GM04503 (cell line): ENCODE data around the gene ZNF776.
"Not testable (repeated sequence)": the region's sequence is repeated elsewhere in the genome, so short reads cannot be mapped to it uniquely, and the experiment has no call there.

ENCODE experiments used
- DNase-seq: peaks from one replicate; pipeline ENCODE4 v3.0.0-alpha.2; 2012; ENCODE audit warnings: low read depth

ZNF776 gene

DNA sequence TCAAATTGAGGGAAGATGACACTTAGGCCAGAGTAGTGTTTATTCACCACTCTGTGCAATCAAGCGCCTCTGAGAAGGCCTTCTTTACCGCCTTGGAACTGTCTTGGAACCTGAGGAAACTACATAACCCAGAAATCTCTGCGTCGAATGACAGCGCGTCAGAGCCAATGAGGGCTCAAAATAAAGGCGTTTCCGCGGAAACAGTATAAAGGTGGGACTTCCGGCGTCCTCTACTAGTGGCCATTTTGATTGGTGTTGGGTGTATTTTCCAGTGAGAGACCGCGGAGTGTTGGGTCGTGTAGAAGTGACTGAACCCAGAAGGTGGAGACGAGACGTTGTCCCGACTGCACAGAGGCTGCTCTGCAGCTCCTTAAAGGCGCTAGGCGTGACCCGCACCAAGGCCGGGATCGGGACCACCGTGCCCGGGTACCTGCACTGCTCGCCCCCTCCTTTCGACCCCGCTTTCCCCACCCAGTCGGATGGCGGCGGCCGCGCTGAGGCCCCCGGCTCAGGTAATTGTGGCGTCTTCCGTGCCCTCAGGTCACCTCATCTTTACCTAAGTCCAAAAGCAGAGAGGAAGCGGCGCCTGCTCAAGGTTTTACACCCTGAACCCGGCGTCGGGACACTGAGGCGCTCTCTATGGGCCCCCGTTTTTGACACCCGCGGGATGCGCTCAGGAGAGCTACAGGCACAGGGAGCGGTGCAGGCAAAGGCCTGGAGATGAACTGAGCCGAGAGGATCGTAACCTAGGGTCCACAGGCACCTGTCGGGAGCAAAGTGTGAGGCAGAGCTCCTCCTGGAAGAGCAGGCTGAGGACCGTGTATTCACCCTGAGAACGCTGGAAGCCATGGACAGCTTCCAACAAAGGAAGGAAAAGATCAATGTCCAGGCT, at the start of gene ZNF776:
Gene ZNF776 (plus strand): TSS at position 236 of the 892 bp plus-strand sequence. CDS start 244 bp downstream, at position 480.
- DNase-seq = peak; percentile 78

DNA sequence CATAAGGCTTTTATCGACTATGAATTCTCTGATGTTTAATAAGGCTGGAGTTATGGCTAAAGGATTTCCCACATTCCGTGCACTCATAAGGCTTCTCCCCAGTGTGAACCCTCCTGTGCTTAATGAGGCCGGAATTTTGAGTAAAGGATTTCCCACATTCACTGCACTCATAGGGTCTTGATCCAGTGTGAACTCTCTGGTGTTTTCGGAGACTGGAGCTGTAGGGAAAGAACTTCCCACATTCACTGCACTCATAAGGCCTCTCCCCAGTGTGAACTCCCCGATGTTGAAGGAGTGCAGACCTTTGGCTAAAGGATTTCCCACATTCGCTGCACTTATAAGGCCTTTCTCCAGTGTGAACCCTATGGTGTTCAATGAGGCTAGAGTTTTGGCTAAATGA, 45.0 kb upstream of the ZNF776 start:
- no peak for DNase-seq

DNA sequence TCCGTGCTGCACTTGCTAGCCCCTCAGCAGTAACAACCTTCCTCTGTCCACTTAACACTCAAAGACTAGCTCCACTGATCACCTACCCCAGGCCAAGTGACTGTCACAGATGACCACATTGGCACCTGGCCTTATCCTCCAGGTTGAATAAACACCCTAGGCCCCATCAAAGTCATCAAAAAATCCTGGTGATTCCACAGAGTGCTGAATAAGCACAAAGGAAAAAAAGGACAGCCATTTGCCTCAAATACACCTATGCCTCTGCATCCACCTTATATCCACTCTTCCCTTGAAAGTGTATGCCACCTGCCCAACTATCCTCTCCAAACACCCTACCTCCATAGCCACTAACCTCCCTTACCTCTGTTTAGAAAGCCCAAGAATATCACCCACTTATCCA, 40.3 kb upstream of the ZNF776 start:
- no peak for DNase-seq

DNA sequence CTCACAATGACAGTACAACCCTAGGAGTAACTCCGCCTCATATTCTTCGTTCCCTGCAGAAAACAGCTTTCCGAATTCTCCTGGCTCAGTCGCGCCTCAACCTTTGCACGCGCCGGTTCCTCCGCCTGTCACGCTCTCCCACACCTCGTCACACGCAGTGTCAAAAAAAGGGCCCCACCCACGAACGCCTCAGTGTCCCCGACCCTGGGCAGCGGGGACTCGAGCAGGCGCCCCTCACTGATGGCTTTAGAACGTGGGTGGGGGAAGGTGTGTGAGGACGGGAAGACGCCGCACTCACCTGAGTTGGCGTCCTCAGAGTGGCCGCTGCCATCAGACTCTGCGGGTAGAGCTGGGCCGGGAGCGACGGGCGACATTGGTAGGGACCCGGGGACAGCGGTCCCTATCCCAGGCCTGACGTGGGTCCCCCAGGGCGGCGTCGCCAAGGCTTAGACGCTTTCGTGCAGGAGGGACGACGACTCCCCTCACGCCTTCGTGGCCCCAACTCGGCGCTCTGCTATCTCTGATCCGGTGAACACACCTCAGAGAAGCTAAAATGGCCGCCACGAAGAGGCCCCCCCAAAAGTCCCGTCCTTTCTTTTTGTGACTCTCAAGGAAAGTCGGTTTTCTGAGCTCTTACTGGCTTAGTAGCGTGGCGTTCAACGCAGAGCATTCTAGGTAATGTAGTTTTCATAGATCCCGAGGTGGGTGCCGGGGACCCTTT, 37.8 kb upstream of the ZNF776 start, which contains the start of gene ZNF154:
Gene ZNF154 (minus strand): TSS at position 564 of the 721 bp plus-strand sequence. CDS start 233 bp downstream, at position 331.
- DNase-seq = peak; percentile 17

DNA sequence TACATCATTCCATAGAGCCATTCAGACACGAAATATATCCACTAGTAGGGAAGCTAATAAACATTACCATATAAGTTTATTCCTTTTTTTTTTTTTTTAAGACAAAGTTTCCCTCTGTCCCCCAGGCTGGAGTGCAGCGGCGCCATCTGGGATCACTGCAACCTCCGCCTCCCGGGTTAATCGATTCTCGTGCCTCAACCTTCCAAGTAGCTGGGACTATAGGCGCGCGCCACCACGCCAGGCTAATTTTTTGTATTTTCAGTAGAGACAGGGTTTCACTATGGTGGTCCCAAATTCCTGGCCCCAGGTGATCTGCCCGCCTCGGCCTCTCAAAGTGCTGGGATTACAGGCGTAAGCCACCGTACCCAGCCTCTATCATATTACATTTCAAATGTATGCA, 37.0 kb upstream of the ZNF776 start:
- no peak for DNase-seq

DNA sequence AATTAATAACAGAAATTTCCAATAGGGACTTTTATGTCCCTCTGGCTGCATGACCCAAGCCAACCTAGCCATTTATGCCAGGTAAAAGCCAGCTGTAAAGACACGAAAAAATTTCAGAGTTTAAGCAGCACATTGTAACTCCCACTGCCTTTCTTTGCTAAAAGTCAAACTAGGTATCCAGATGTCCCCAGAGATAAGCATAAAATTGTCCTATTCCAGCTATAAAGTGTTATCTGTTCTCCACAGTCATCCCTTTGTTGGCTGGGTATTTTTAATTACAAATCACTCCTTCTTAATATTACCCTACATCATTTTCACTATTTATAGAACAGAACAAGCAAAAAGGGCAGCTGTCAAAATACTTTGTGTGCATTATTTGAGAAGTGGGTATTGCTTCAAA, 34.4 kb upstream of the ZNF776 start:
- DNase-seq = no peak

DNA sequence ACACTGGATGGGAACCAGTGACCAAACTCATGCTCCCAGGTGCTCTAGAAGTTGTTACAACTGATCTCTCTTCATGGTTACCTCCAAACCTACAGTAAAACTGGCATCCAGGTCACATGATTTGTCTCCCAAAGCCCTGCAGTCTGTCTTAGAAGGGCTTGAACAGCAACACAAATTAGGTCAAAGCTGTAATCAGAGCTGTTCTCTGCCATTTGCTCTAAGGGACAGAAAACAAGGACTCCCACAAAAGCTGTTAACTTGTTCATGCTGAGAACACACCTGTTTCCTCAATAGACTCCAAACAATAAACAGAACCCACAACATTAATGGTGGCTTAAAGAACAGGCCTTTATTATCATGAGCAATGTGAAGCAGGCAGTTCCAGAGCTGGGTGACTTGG, 27.2 kb upstream of the ZNF776 start:
- no peak for DNase-seq

DNA sequence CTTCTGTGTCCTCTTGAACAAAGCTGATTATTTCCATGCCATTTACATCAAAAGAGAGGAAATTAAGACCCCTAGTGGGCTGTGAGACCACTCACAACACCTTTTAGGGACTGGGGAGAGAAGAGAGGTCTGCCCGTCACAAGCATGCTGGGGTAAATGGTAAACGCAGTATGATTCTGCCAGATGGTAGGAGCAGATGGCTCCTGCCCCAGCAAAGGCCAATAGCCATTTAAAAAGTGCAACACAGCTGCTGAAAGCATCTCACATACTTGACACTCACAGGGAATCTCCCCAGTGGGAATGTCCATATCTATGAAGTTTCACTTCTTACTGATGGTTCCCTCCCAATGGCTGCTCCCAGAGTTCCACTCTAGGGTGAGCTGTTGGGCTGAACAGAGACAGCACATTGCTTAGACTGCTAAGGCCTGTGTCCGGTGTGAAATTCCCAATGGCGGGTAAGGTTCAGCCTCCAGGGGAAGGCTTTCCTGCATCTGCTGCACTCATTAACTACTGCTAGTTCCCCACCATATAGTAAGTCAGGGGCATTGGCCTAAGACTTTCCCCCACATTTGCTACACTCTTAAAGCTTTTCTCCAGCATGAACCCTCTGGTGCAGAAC, 26.6 kb upstream of the ZNF776 start:
- DNase-seq = no peak

DNA sequence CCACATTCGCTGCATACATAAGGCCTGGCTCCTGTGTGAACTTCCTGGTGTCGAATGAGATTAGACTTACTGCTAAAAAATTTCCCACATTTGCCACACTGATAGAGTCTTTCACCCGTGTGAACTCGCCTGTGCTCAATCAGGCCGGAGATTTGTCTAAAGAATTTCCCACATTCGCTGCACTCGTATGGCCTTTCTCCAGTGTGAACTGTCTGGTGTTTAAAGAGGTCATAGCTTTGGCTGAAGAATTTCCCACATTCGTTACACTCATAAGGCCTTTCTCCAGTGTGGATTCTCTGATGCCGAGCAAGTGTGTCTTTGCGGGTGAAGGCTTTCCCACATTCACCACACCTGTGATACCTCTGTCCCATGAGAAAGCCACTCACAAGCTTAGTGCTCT, 25.7 kb upstream of the ZNF776 start:
- DNase-seq = no peak

DNA sequence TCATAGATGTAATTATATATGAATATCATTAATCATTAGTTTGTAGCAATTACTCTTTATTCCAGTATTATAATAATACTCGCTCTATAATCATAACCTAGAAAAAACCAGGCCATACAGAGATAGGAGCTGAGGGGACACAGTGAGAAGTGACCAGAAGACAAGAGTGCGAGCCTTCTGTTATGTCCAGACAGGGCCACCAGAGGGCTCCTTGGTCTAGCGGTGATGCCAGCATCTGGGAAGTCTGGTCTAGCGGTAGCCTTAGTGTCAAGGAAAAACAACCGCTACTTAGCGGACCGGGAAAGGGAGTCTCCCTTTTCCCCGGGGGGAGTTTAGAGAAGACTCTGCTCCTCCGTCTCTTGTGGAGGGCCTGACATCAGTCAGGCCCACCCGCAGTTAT, 8.3 kb upstream of the ZNF776 start:
- DNase-seq = not testable (repeated sequence)

DNA sequence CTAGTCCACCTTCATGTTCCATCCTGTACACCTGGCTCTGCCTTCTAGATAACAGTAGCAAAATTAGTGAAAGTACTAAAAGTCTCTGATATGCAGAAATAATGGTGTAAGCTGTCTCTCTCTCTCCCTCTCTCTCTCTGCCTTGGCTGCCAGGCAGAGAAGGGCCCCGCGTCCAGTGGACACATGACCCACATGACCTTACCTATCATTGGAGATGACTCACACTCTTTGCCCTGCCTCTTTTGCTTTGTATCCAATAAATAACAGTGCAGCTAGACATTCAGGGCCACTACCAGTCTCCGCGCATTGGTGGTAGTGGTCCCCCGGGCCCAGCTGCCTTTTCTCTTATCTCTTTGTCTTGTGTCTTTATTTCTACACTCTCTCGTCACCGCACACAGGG, 7.8 kb upstream of the ZNF776 start:
- DNase-seq = not testable (repeated sequence)

DNA sequence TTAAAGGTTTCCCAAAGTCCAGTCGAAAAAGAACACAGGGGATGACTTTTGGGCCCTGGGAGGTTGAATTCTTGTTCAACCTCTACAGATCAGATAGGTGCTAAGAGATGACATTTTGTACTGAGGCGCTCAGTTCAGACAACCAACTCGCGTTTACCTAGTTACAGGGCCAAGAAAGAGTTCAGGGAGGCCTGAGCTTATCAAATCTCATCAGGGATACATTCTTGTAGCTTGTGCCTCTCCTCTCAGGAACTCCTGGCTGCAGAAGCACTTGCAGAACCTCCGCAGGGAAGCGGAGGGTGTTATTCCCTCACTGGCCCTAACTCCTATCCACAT, 825 bp downstream of the ZNF776 start:
- DNase-seq = no peak

DNA sequence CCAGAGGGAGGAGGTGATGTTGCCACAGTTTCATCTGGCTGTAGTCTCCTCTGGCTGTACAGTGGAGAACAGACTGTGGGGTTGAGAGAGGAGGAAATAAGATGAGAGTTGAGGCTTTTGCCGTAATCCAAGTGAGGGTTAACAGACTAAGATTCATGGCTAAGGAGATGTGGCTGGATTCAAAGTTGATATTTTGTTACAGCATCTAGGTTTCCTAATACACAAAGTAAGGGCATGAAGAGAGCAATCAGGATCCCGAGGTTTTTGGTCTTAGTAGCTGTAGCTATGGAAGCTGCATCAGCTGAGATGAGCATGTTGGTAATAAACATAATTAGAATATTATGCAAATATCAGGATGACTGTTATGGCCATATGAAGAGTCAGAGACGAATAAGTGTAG, 1.4 kb downstream of the ZNF776 start:
- DNase-seq = no peak

DNA sequence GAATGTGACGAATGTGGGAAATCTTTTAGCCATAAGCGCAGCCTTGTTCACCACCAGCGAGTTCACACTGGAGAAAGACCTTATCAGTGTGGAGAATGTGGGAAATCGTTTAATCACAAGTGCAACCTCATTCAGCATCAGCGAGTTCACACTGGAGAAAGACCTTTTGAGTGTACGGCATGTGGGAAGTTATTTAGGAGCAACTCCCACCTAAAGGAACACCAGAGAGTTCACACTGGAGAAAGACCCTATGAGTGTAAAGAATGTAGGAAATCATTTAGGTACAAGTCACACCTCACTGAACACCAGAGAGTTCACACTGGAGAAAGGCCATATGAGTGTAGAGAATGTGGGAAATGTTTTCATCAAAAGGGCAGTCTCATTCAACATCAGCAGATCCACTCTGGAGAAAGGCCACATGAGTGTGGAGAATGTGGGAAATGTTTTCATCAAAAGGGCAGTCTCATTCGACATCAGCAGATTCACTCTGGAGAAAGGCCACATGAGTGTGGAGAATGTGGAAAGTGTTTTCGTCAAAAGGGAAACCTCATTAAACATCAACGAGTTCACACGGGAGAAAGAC, 7.6 kb downstream of the ZNF776 start:
- no peak for DNase-seq

DNA sequence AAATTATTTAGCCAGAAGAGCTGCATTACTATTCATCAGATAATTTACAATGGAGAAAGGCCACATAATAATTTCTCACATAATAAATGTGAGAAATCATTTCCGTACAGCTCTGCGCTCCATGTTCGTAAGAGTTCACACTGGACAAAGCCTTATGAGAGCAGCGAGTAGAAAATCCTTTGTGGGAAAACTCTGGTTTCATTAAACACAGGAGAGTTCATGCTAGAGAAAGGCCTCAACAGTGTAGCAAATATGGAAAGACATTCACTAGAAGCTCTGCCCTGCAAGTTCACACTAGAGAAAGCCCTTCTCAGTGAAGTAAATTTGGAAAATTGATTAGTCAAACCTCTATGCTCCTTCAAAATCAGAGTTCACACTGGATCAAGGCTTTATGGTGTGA, 8.4 kb downstream of the ZNF776 start:
- no peak for DNase-seq

DNA sequence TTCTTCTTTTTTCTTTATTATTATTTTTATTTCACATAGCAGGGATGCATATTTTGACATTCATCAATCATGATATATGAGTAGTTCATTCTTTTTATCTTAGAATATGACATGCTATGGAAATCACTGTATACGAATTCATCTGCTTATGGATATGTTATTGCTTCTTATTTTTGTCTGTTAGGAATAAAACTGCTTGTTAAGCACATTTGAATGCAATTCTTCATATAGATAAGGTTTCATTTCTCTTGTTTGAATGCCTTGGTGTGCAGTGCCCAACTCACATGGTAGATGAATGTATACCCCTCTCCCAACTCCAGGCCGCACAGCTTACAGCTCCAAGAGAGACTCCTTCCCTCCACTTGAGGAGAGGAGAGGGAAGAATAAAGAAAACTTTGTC, 11.3 kb downstream of the ZNF776 start:
- DNase-seq = no peak

DNA sequence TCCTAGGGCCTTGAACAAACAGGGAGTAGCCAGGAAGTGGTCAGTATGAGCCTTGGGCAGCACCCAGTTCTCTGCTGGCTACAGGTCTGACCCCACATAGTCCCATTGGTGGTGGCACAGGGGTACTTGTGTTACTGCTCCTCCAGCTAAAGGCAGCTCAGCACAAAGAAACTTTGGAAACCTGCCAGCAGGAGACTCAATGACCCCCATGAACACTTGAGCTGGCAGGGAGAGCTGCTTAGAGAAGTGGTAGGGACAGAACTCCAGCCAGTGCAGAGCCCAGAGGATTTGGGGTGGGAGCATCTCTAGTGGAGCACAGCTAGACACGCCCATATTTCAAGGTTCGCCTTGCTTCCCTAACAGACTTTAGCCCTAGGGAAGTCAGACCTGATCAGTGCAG, 12.5 kb downstream of the ZNF776 start:
- DNase-seq = no peak

DNA sequence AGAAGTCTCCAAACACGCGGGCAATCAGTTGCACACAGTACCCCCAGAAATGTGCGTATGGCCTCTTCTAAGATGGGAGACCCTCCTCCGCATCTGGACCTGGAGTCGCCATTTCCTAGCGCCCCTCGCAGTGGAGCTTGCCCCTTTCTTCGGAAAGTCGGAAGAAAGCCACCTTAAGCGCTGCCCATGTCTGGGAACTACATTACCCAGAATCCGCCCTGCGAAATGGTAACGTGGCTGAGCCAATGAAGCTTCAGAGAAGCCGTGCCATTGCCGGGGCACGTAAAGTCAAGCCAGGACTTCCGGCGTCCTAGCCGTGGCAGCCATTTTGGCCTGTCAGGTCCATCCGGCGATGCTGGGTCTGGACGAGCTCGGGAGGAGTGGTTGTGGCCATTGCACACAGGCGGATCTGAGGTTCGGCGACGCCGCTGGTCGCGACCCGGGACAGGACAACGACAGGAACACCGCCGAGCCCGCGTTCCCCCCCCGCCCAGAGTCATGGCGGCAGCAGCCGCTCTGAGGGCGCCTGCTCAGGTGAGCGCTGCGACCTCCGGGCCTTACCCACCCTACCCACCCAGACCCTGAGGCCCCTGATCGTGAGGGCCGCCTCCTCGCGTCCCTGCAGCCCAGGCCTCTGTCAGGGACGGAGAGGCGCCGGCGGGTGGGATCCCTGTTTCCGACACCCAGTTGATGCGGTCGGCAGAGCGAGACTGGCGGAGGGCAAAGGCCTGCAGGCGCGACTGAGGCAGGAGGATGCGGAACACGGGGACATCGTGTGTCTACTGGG, 22.9 kb downstream of the ZNF776 start, which contains the start of gene ZNF586:
Gene ZNF586 (plus strand): TSS at position 332 of the 787 bp plus-strand sequence. CDS start 167 bp downstream, at position 499.
- DNase-seq = peak; percentile 61

DNA sequence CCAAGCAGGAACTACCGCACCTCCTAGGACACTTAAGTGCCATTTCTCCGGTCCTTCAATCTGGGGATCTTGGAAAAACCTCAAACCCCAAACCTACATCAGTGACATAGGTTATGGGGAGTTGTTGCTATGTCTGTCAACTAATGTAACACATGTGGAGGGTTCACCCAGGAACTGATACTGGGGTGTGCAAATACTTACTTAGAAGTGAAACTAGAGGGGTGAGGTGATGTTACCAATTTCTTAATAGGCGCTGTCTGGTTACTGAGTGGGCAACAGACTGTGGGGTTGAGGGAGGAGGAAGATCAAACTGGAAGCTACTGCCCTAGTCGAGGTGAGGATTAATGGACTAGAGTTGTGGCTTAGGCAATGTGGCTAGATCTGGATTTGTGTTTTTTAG, 24.8 kb downstream of the ZNF776 start:
- no peak for DNase-seq

DNA sequence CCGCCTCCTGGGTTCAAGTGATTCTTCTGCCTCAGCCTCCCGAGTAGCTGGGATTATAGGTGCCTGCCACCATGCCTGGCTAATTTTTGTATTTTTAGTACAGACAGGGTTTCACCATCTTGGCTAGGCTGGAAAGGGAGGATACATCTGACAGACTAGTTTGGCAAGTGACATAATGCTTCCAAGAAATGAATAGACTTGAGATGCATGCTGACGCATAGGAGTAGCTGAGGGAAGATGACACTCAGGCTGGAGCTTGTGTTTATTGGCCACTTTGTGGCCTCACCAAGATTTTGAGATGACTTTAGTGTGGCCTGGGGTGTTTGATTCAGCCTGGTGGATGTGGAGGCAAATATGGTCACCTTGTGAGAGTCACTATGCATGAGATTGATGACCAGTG, 26.9 kb downstream of the ZNF776 start:
- DNase-seq = no peak

DNA sequence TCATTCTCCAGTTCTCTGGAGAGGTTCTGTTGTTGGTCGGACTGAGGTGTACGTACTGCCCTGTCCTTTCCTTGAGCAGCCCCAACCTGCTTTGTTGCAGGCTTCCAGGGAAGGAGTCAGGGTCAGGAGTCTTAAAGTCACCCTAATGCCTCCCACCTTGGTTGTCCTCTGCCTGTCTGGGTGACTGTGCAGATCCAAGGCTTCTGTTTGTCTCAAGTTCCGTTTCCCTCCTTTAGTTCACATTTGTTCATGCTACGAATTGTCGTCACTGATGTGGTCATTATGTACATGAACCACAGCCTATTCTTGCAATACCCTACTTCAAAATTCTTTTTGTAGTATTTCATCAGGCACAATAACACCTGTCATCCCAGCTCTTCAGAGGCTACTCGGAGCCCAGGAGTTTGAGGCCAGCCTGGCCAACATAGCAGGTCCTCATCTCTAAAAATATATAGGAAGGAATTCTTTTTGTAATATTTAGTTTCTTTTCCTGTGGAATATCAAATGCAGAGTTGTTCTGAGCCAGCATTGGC, 30.2 kb downstream of the ZNF776 start:
- DNase-seq = no peak
